HepG2 (cell line): ENCODE measurements around the gene AGAP3. TPM values are rescaled to one million over a fixed set of nuclear protein-coding genes. Genes with fewer than 3 reads are reported as not detected.
A peak's percentile ranks its signal among the peaks of the same experiment; 100 is the strongest.

ENCODE experiments used
- ATF7-NPFF ChIP-seq: sonication (generic); formaldehyde crosslinking; IDR thresholded peaks from 2 replicates; pipeline ENCODE4 v1.8.1; 2023; ENCODE audit warnings: mild to moderate bottlenecking, low read depth, missing genetic modification reagents, moderate library complexity
- KLF11 ChIP-seq: IDR thresholded peaks from 2 replicates; pipeline ENCODE4 v1.6.1; 2016; ENCODE audit warnings: missing compliant biosample characterization
- KLF6 ChIP-seq: IDR thresholded peaks from 2 replicates; pipeline ENCODE4 v1.8.0; 2016; ENCODE audit warnings: missing biosample characterization, missing genetic modification reagents
- MEIS1 ChIP-seq: sonication (generic); formaldehyde crosslinking; IDR thresholded peaks from 2 replicates; pipeline ENCODE4 v1.9.0; 2021; ENCODE audit warnings: mild to moderate bottlenecking, missing genetic modification reagents, moderate library complexity, borderline replicate concordance
- PHB2 ChIP-seq: fragments of 450-650 bp; IDR thresholded peaks from 2 replicates; pipeline ENCODE4 v1.6.1; 2018; ENCODE audit not compliant: partially characterized antibody
- SMYD3 ChIP-seq: sonication (generic); formaldehyde crosslinking; IDR thresholded peaks from 2 replicates; pipeline ENCODE4 v1.8.1; 2023; ENCODE audit warnings: mild to moderate bottlenecking, missing genetic modification reagents
- TAF1 ChIP-seq: sonication (generic); formaldehyde crosslinking; IDR thresholded peaks from 2 replicates; pipeline ENCODE4 v1.4.0; 2020; ENCODE audit warnings: missing genetic modification reagents
- TCF7L2 ChIP-seq: IDR thresholded peaks from 2 replicates; pipeline ENCODE4 v1.6.1; 2011; ENCODE audit warnings: mild to moderate bottlenecking, low read depth, low read length, moderate library complexity
- YEATS2 ChIP-seq: sonication (generic); formaldehyde crosslinking; IDR thresholded peaks from 2 replicates; pipeline ENCODE4 v1.4.0; 2020; ENCODE audit warnings: missing genetic modification reagents, borderline replicate concordance
- ZFY ChIP-seq: sonication (generic); formaldehyde crosslinking; IDR thresholded peaks from 2 replicates; pipeline ENCODE4 v1.4.0; 2020; ENCODE audit warnings: missing genetic modification reagents
- ZNF326 ChIP-seq: sonication (generic); formaldehyde crosslinking; IDR thresholded peaks from 2 replicates; pipeline ENCODE4 v1.4.0; 2020; ENCODE audit warnings: missing genetic modification reagents, borderline replicate concordance
- polyA plus RNA-seq, 8 experiments: library from polyadenylated mRNA; depleted of rRNA in 3 of 8; stranded (reverse) in 7 of 8; unstranded in 1 of 8; fragments of >200 nt; fragmentation: Illumina TruSeq in 4 of 8; extraction: Trizol in 4 of 8; gene quantifications; 2 replicates each; pipeline versions ENCODE4 v1.2.1 to v1.2.3, GENCODE V29; 2011 to 2016; ENCODE audit warnings: low read depth in 4 of 8, missing spikeins in 1 of 8, mixed read lengths in 1 of 8; ENCODE audit not compliant: insufficient read depth in 1 of 8
- total RNA-seq, 5 experiments: library from RNA; depleted of rRNA; stranded (reverse); fragments of >200 nt; fragmentation: Illumina TruSeq; extraction: Trizol; gene quantifications; 2 replicates each; pipeline ENCODE4 v1.2.3, GENCODE V29; 2016; ENCODE audit warnings: low read depth in 1 of 5
- TF ChIP-seq, protein P1 (sequence below): sonication (generic); formaldehyde crosslinking; IDR thresholded peaks from 2 replicates; pipeline ENCODE4 v1.4.0; 2020; ENCODE audit warnings: missing genetic modification reagents, borderline replicate concordance
- TF ChIP-seq, protein P2 (sequence below): sonication (generic); formaldehyde crosslinking; IDR thresholded peaks from 2 replicates; pipeline ENCODE4 v1.4.0; 2020; ENCODE audit warnings: missing genetic modification reagents, mild to moderate bottlenecking, borderline replicate concordance
- TF ChIP-seq, protein P3 (sequence below): IDR thresholded peaks from 2 replicates; pipeline ENCODE4 v1.4.0; 2020; ENCODE audit warnings: mild to moderate bottlenecking, missing genetic modification reagents
- TF ChIP-seq, protein P4 (sequence below): sonication (generic); formaldehyde crosslinking; IDR thresholded peaks from 2 replicates; pipeline ENCODE4 v1.5.0; 2020; ENCODE audit warnings: mild to moderate bottlenecking, missing genetic modification reagents
- TF ChIP-seq, protein P5 (sequence below): sonication (generic); formaldehyde crosslinking; IDR thresholded peaks from 2 replicates; pipeline ENCODE4 v1.8.0; 2022; ENCODE audit warnings: missing genetic modification reagents, mild to moderate bottlenecking, inconsistent platforms, borderline replicate concordance

The AGAP3 gene
- total and polyA plus RNA-seq, 2 of the 13 experiments (the other 11 are each of a cell fraction or from before 2014, with no cell fraction given): 31.3 to 61.4 TPM

DNA sequence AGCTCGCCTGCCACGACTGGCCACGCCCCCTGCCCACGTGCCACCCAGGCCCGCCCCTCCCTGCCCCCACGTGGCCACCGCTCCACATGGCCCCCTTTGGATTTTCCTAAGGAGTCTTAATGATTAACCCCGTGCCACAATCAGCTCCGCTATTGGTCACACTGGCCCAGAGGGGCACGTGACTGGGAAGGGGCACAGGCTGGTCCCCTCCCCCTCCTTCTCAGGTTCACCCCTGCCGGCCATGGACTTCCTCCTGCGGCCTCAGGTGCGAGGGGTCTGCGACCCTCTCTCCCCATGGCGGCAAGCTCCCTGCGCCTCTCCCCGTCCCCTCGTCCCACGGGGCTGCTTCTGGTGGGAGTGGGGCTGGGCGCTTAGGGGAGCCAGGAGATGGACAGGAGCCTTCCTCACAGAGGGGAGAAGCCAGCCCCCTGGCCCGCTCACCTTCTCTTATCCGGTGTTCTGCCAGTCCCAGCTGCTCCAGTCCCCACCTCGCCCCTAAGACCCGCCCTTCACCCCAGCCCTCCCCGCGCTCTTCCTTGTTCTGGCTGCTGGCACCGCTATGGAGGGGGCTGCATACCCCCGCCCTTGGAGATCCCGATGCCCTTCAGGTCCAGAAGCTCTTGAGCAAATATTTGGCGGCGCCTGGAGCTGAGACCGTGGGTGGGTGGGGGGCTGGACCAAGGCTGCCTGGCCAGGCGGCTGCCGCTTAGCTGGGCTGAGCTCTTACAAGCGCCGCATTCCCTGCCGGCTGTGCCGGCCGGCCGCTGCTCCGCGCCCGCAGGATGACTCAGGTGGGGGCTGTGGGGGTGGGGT is 23.7 kb upstream of the AGAP3 start (continued):
- no peak for TF ChIP-seq ZNF326 (CRISPR knock-in tag)
- TF ChIP-seq KLF6 (CRISPR knock-in tag): no peak
- TF ChIP-seq, protein P1, sequence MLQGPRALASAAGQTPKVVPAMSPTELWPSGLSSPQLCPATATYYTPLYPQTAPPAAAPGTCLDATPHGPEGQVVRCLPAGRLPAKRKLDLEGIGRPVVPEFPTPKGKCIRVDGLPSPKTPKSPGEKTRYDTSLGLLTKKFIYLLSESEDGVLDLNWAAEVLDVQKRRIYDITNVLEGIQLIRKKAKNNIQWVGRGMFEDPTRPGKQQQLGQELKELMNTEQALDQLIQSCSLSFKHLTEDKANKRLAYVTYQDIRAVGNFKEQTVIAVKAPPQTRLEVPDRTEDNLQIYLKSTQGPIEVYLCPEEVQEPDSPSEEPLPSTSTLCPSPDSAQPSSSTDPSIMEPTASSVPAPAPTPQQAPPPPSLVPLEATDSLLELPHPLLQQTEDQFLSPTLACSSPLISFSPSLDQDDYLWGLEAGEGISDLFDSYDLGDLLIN (CRISPR knock-in tag): no peak
- peak; percentile 86 for TF ChIP-seq TAF1 (CRISPR knock-in tag)
- TF ChIP-seq SMYD3 (CRISPR knock-in tag): no peak
- TF ChIP-seq, protein P2, sequence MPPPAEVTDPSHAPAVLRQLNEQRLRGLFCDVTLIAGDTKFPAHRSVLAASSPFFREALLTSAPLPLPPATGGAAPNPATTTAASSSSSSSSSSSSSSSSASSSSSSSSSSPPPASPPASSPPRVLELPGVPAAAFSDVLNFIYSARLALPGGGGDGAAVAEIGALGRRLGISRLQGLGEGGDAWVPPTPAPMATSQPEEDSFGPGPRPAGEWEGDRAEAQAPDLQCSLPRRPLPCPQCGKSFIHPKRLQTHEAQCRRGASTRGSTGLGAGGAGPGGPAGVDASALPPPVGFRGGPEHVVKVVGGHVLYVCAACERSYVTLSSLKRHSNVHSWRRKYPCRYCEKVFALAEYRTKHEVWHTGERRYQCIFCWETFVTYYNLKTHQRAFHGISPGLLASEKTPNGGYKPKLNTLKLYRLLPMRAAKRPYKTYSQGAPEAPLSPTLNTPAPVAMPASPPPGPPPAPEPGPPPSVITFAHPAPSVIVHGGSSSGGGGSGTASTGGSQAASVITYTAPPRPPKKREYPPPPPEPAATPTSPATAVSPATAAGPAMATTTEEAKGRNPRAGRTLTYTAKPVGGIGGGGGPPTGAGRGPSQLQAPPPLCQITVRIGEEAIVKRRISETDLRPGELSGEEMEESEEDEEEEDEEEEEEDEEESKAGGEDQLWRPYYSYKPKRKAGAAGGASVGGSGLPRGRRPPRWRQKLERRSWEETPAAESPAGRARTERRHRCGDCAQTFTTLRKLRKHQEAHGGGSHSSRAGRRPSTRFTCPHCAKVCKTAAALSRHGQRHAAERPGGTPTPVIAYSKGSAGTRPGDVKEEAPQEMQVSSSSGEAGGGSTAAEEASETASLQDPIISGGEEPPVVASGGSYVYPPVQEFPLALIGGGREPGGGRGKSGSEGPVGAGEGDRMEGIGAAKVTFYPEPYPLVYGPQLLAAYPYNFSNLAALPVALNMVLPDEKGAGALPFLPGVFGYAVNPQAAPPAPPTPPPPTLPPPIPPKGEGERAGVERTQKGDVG (CRISPR knock-in tag): peak; percentile 47; the same call in 1 of the 2 replicates
- peak; percentile 61; the same call in 1 of the 2 replicates for TF ChIP-seq KLF11 (CRISPR knock-in tag)
- no peak for TF ChIP-seq TCF7L2
- TF ChIP-seq, protein P3, sequence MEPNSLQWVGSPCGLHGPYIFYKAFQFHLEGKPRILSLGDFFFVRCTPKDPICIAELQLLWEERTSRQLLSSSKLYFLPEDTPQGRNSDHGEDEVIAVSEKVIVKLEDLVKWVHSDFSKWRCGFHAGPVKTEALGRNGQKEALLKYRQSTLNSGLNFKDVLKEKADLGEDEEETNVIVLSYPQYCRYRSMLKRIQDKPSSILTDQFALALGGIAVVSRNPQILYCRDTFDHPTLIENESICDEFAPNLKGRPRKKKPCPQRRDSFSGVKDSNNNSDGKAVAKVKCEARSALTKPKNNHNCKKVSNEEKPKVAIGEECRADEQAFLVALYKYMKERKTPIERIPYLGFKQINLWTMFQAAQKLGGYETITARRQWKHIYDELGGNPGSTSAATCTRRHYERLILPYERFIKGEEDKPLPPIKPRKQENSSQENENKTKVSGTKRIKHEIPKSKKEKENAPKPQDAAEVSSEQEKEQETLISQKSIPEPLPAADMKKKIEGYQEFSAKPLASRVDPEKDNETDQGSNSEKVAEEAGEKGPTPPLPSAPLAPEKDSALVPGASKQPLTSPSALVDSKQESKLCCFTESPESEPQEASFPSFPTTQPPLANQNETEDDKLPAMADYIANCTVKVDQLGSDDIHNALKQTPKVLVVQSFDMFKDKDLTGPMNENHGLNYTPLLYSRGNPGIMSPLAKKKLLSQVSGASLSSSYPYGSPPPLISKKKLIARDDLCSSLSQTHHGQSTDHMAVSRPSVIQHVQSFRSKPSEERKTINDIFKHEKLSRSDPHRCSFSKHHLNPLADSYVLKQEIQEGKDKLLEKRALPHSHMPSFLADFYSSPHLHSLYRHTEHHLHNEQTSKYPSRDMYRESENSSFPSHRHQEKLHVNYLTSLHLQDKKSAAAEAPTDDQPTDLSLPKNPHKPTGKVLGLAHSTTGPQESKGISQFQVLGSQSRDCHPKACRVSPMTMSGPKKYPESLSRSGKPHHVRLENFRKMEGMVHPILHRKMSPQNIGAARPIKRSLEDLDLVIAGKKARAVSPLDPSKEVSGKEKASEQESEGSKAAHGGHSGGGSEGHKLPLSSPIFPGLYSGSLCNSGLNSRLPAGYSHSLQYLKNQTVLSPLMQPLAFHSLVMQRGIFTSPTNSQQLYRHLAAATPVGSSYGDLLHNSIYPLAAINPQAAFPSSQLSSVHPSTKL (CRISPR knock-in tag): no peak
- TF ChIP-seq, protein P4, sequence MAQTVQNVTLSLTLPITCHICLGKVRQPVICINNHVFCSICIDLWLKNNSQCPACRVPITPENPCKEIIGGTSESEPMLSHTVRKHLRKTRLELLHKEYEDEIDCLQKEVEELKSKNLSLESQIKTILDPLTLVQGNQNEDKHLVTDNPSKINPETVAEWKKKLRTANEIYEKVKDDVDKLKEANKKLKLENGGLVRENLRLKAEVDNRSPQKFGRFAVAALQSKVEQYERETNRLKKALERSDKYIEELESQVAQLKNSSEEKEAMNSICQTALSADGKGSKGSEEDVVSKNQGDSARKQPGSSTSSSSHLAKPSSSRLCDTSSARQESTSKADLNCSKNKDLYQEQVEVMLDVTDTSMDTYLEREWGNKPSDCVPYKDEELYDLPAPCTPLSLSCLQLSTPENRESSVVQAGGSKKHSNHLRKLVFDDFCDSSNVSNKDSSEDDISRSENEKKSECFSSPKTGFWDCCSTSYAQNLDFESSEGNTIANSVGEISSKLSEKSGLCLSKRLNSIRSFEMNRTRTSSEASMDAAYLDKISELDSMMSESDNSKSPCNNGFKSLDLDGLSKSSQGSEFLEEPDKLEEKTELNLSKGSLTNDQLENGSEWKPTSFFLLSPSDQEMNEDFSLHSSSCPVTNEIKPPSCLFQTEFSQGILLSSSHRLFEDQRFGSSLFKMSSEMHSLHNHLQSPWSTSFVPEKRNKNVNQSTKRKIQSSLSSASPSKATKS: no peak
- peak; percentile 78; the same call in 1 of the 2 replicates for TF ChIP-seq ATF7-NPFF
- no peak; the same call in 1 of the 2 replicates for TF ChIP-seq MEIS1 (CRISPR knock-in tag)
- TF ChIP-seq, protein P5, sequence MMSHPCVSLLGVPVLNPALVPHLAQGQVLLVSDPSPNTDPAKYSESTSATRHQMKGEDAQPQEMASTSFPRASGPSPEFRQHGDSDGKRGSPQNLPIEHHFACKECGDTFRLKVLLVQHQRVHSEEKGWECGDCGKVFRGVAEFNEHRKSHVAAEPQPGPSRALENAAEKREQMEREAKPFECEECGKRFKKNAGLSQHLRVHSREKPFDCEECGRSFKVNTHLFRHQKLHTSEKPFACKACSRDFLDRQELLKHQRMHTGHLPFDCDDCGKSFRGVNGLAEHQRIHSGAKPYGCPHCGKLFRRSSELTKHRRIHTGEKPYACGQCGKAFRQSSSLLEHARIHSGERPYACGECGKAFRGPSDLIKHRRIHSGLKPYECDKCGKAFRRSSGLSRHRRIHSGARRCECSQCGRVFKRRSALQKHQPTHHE (CRISPR knock-in tag): no peak
- 0 out of 2 replicates have a peak, but pooled peaks have one; percentile 28 for TF ChIP-seq YEATS2 (CRISPR knock-in tag)
- TF ChIP-seq PHB2: no peak
- TF ChIP-seq ZFY (CRISPR knock-in tag): peak; percentile 68
